Common myeloid progenitor, CD34-positive (primary cell): ENCODE measurements around the gene SCNN1B.
"Not testable (repeated sequence)": the region's sequence is repeated elsewhere in the genome, so short reads cannot be mapped to it uniquely, and the experiment has no call there.

Source experiments
- CTCF ChIA-PET: fragments of 350-600 bp; sonication (Branson Sonifier 250); formaldehyde crosslinking; loops from one replicate; lab custom pipeline; 2021; ENCODE audit warnings: antibody characterized with exemption; lab: Charles Lee
- POLR2A ChIA-PET: fragments of 350-600 bp; sonication (Branson Sonifier 250); formaldehyde crosslinking; loops from one replicate; lab custom pipeline; 2021; ENCODE audit warnings: antibody characterized with exemption; lab: Charles Lee
- DNase-seq, 3 donors: peaks; one replicate each; pipeline versions ENCODE4 v3.0.0 to v3.0.0-alpha.2; 2013
- H3K27ac ChIP-seq, 2 experiments: 1 replicate in 1 of 2; 2 replicates in 1 of 2; pipeline ENCODE4 v1.7.0; 2013; ENCODE audit warnings: inconsistent platforms in 2 of 2, low read length in 2 of 2, mild to moderate bottlenecking in 2 of 2, low read depth in 1 of 2, moderate library complexity in 1 of 2; ENCODE audit not compliant: severe bottlenecking in 2 of 2, insufficient read depth in 1 of 2, poor library complexity in 1 of 2
- H3K27me3 ChIP-seq, 5 experiments: replicated peaks in 2 of 5; 1 replicate in 3 of 5; 2 replicates in 2 of 5; pipeline versions ENCODE4 v1.6.1 to v1.7.0; 2013; ENCODE audit warnings: low read length in 4 of 5, mild to moderate bottlenecking in 2 of 5, moderate library complexity in 2 of 5, inconsistent platforms in 1 of 5; ENCODE audit not compliant: insufficient read depth in 5 of 5, control insufficient read depth in 4 of 5
- H3K36me3 ChIP-seq, 4 experiments: 1 replicate in 2 of 4; 2 replicates in 2 of 4; pipeline versions ENCODE4 v1.6.1 to v1.7.0; 2013; ENCODE audit warnings: low read length in 3 of 4, control low read depth in 1 of 4, mild to moderate bottlenecking in 1 of 4; ENCODE audit not compliant: control insufficient read depth in 4 of 4, insufficient read depth in 4 of 4
- H3K4me1 ChIP-seq, 4 experiments: 1 replicate in 3 of 4; 2 replicates in 1 of 4; pipeline versions ENCODE4 v1.6.1 to v1.7.1; 2013; ENCODE audit warnings: low read length in 3 of 4, mild to moderate bottlenecking in 3 of 4, control low read depth in 1 of 4, inconsistent platforms in 1 of 4, moderate library complexity in 1 of 4; ENCODE audit not compliant: control insufficient read depth in 4 of 4, insufficient read depth in 4 of 4; ENCODE audit errors: control extremely low read depth in 1 of 4
- H3K4me3 ChIP-seq, 7 experiments: 1 replicate in 4 of 7; 2 replicates in 3 of 7; pipeline versions ENCODE4 v1.5.1 to v1.7.0; 2013; ENCODE audit warnings: mild to moderate bottlenecking in 7 of 7, low read length in 6 of 7, moderate library complexity in 6 of 7, inconsistent platforms in 2 of 7, low read depth in 2 of 7, control low read depth in 1 of 7; ENCODE audit not compliant: insufficient read depth in 4 of 7, control insufficient read depth in 1 of 7; ENCODE audit errors: extremely low read depth in 1 of 7
- H3K9me3 ChIP-seq, 5 experiments: 1 replicate in 4 of 5; 2 replicates in 1 of 5; pipeline versions ENCODE4 v1.6.1 to v1.7.1; 2013; ENCODE audit warnings: low read length in 4 of 5, mild to moderate bottlenecking in 2 of 5, inconsistent platforms in 1 of 5, low read depth in 1 of 5, moderate library complexity in 1 of 5; ENCODE audit not compliant: control insufficient read depth in 4 of 5, insufficient read depth in 2 of 5; ENCODE audit errors: control extremely low read depth in 1 of 5
- whole genome bisulfite sequencing: methylation state at CpG from one replicate; pipeline ENCODE4 v1.1.5; 2013; ENCODE audit not compliant: insufficient coverage; 5-methylcytosine and 5-hydroxymethylcytosine counted together

The SCNN1B gene

GRCh38 chr16:23362460-23363317 lies 60.6 kb downstream of the SCNN1B start:
- DNase-seq: no peak
- Histone ChIP-seq H3K36me3 (no peaks in the 10 kb centered on the region), H3K27me3 (peaks cover 0 to 2% (median 0%) of the 10 kb centered on the region in 5 experiments), H3K4me1 (peaks cover 0 to 5% (median 0%) of the 10 kb centered on the region in 4 experiments), H3K4me3 (no peak overlapping the region), H3K9me3 (no peaks in the 10 kb centered on the region), H3K27ac (no peak overlapping the region)
- WGBS: 93% methylated on average over 9 of the region's 11 CpGs
- CTCF ChIA-PET: no interaction called here
- POLR2A ChIA-PET: no interaction called here

- H3K4me3 ChIP-seq: no peak overlapping the region
- H3K9me3 ChIP-seq: no peaks in the 10 kb centered on the region
- WGBS: 20% methylated on average over 4 of the region's 5 CpGs
- no peak overlapping the region for H3K27ac ChIP-seq
- H3K4me1 ChIP-seq: peaks cover 0 to 5% (median 0%) of the 10 kb centered on the region in 4 experiments
- peak in 1 of 3 donors; percentile 1 for DNase-seq
- H3K36me3 ChIP-seq: no peaks in the 10 kb centered on the region
- POLR2A ChIA-PET: no interaction called here
- H3K27me3 ChIP-seq: peaks cover 0 to 6% (median 0%) of the 10 kb centered on the region in 5 experiments
- CTCF ChIA-PET: no interaction called here
These were observed 63.6 kb downstream of the SCNN1B start for GRCh38 chr16:23365602-23366240.

- H3K27me3 ChIP-seq, H3K36me3 ChIP-seq, H3K4me1 ChIP-seq, H3K27ac ChIP-seq, CTCF ChIA-PET, H3K4me3 ChIP-seq, POLR2A ChIA-PET, DNase-seq, H3K9me3 ChIP-seq: not testable (repeated sequence)
- WGBS: 94% methylated on average over 6 of the region's 7 CpGs
These were observed 64.2 kb downstream of the SCNN1B start for GRCh38 chr16:23366341-23366740.

- Histone ChIP-seq H3K4me1 (peaks cover 0 to 5% (median 0%) of the 10 kb centered on the region in 4 experiments), H3K9me3 (no peaks in the 10 kb centered on the region), H3K27me3 (peaks cover 0 to 6% (median 0%) of the 10 kb centered on the region in 5 experiments), H3K27ac (no peak overlapping the region), H3K4me3 (no peak overlapping the region), H3K36me3 (no peaks in the 10 kb centered on the region)
- ChIA-PET POLR2A (no interaction called here), CTCF (no interaction called here)
- 90% methylated on average over 10 of the region's 10 CpGs for WGBS
- no peak for DNase-seq
These were observed 65.5 kb downstream of the SCNN1B start for GRCh38 chr16:23367564-23367963.

GRCh38 chr16:23367988-23368387 lies 65.9 kb downstream of the SCNN1B start:
- CTCF ChIA-PET: no interaction called here
- no peak for DNase-seq
- H3K4me1 ChIP-seq: peaks cover 0 to 5% (median 0%) of the 10 kb centered on the region in 4 experiments
- H3K4me3 ChIP-seq: no peak overlapping the region
- H3K27me3 ChIP-seq: peaks cover 0 to 6% (median 0%) of the 10 kb centered on the region in 5 experiments
- 96% methylated on average over 8 of the region's 8 CpGs for WGBS
- H3K27ac ChIP-seq: no peak overlapping the region
- no peaks in the 10 kb centered on the region for H3K36me3 ChIP-seq
- POLR2A ChIA-PET: no interaction called here
- H3K9me3 ChIP-seq: no peaks in the 10 kb centered on the region

- Histone ChIP-seq H3K36me3 (no peaks in the 10 kb centered on the region), H3K9me3 (no peaks in the 10 kb centered on the region), H3K27me3 (peaks cover 0 to 6% (median 0%) of the 10 kb centered on the region in 5 experiments), H3K4me3 (no peak overlapping the region), H3K4me1 (peaks cover 0 to 5% (median 0%) of the 10 kb centered on the region in 4 experiments), H3K27ac (no peak overlapping the region)
- 89% methylated on average over 4 of the region's 5 CpGs for WGBS
- no peak for DNase-seq
- ChIA-PET POLR2A (interaction anchor here (0.9 kb wide), 1 partner anchor 18 kb away, joined by 3 read pairs; no protein-coding TSS in a partner anchor), CTCF (no interaction called here)
These were observed 66.4 kb downstream of the SCNN1B start for GRCh38 chr16:23368469-23368868.

GRCh38 chr16:23369416-23369815 lies 67.3 kb downstream of the SCNN1B start:
- Histone ChIP-seq H3K36me3 (no peaks in the 10 kb centered on the region), H3K4me3 (no peak overlapping the region), H3K27ac (no peak overlapping the region), H3K27me3 (peaks cover 0 to 6% (median 0%) of the 10 kb centered on the region in 5 experiments), H3K9me3 (no peaks in the 10 kb centered on the region), H3K4me1 (peaks cover 0 to 5% (median 0%) of the 10 kb centered on the region in 4 experiments)
- DNase-seq: no peak
- ChIA-PET CTCF (no interaction called here), POLR2A (interaction anchor here (0.9 kb wide), 1 partner anchor 17 kb away, joined by 3 read pairs; no protein-coding TSS in a partner anchor)
- WGBS: 72% methylated on average over 3 of the region's 7 CpGs
